Mesodermal cell (in vitro differentiated cells): ENCODE data around the gene ENTHD1. TPM values are rescaled to one million over a fixed set of nuclear protein-coding genes. Genes with fewer than 3 reads are reported as not detected.

Source experiments
- H3K27ac ChIP-seq: 2 replicates; pipeline ENCODE4 v1.7.0; 2013; ENCODE audit warnings: mild to moderate bottlenecking, low read depth, low read length, moderate library complexity; ENCODE audit not compliant: severe bottlenecking
- H3K36me3 ChIP-seq: 2 replicates; pipeline ENCODE4 v1.7.1; 2013; ENCODE audit warnings: mild to moderate bottlenecking, low read length, moderate library complexity; ENCODE audit not compliant: control insufficient read depth, insufficient read depth
- H3K4me1 ChIP-seq: one replicate; pipeline ENCODE4 v1.7.1; 2013; ENCODE audit warnings: mild to moderate bottlenecking, low read length; ENCODE audit not compliant: insufficient read depth, control insufficient read depth, poor library complexity, severe bottlenecking
- H3K4me3 ChIP-seq: 2 replicates; pipeline ENCODE4 v1.7.0; 2013; ENCODE audit warnings: low read length, control low read depth, mild to moderate bottlenecking; ENCODE audit not compliant: insufficient read depth, poor library complexity, severe bottlenecking; ENCODE audit errors: extremely low read depth
- H3K9me3 ChIP-seq: 2 replicates; pipeline ENCODE4 v1.7.1; 2013; ENCODE audit warnings: mild to moderate bottlenecking, low read length, moderate library complexity; ENCODE audit not compliant: control insufficient read depth
- WGBS, 2 experiments: methylation state at CpG; one replicate each; pipeline ENCODE4 v1.1.5; 2013; ENCODE audit warnings: missing lambda C conversion rate in 2 of 2; ENCODE audit not compliant: insufficient coverage in 2 of 2; 5-methylcytosine and 5-hydroxymethylcytosine counted together
- polyA plus RNA-seq, 2 experiments: library from polyadenylated mRNA; stranded (reverse); fragments of 50-300 nt; gene quantifications; one replicate each; pipeline ENCODE4 v1.2.3, GENCODE V29; 2013

ENTHD1 gene
- not detected for polyA plus RNA-seq (2013, experiment 1 of 2)
- not detected for polyA plus RNA-seq (2013, experiment 2 of 2)

GRCh38 chr22:39893526-39893925 lies at the start of gene ENTHD1:
Gene ENTHD1, minus strand, starts transcription at chr22:39893760. Its CDS starts 6,012 bp downstream, at chr22:39887748.
- Histone ChIP-seq H3K4me3 (no peak within 1 kb of the TSS), H3K4me1 (no peaks in the 10 kb centered on the region), H3K36me3 (no peaks in the 10 kb centered on the region), H3K9me3 (no peaks in the 10 kb centered on the region), H3K27ac (no peak within 1 kb of the TSS)
- 90 to 92% methylated on average over 12 to 14 of the region's 20 CpGs for WGBS, 2 experiments

- no peak overlapping the region for H3K4me3 ChIP-seq
- no peaks in the 10 kb centered on the region for H3K9me3 ChIP-seq
- H3K27ac ChIP-seq, result no peak overlapping the region
- 70 to 100% methylated on average over 2 to 4 of the region's 5 CpGs for WGBS, 2 experiments
- H3K36me3 ChIP-seq, result no peaks in the 10 kb centered on the region
- H3K4me1 ChIP-seq, result peaks cover 36% of the 10 kb centered on the region
These were observed 49.8 kb upstream of the ENTHD1 start for GRCh38 chr22:39943337-39943736.

GRCh38 chr22:39942439-39943230 lies 49.1 kb upstream of the ENTHD1 start:
- no peaks in the 10 kb centered on the region for H3K9me3 ChIP-seq
- no peak overlapping the region for H3K4me3 ChIP-seq
- H3K36me3 ChIP-seq, result no peaks in the 10 kb centered on the region
- H3K27ac ChIP-seq, result no peak overlapping the region
- H3K4me1 ChIP-seq, result peaks cover 29% of the 10 kb centered on the region
- 98 to 100% methylated on average over 3 to 7 of the region's 8 CpGs for WGBS, 2 experiments

- 94 to 95% methylated on average over 2 of the region's 2 CpGs for WGBS, 2 experiments
- Histone ChIP-seq H3K9me3 (no peaks in the 10 kb centered on the region), H3K27ac (no peak overlapping the region), H3K36me3 (no peaks in the 10 kb centered on the region), H3K4me3 (no peak overlapping the region), H3K4me1 (peaks cover 19% of the 10 kb centered on the region)
These were observed 48.0 kb upstream of the ENTHD1 start for GRCh38 chr22:39941601-39942000.

- H3K4me1 ChIP-seq, result peaks cover 15% of the 10 kb centered on the region
- no peak overlapping the region for H3K4me3 ChIP-seq
- no peak overlapping the region for H3K27ac ChIP-seq
- H3K9me3 ChIP-seq, result no peaks in the 10 kb centered on the region
- H3K36me3 ChIP-seq, result no peaks in the 10 kb centered on the region
- WGBS, 2 experiments, result 59 to 69% methylated on average over 9 of the region's 9 CpGs
These were observed 47.3 kb upstream of the ENTHD1 start for GRCh38 chr22:39940757-39941305.

GRCh38 chr22:39939830-39940229 lies 46.3 kb upstream of the ENTHD1 start:
- WGBS, 2 experiments, result 78 to 86% methylated on average over 1 of the region's 3 CpGs
- Histone ChIP-seq H3K4me3 (no peak overlapping the region), H3K36me3 (no peaks in the 10 kb centered on the region), H3K9me3 (no peaks in the 10 kb centered on the region), H3K4me1 (peaks cover 8% of the 10 kb centered on the region), H3K27ac (no peak overlapping the region)

GRCh38 chr22:39938509-39939111 lies 45.0 kb upstream of the ENTHD1 start:
- no peak overlapping the region for H3K27ac ChIP-seq
- H3K4me1 ChIP-seq, result peaks cover 7% of the 10 kb centered on the region
- no peak overlapping the region for H3K4me3 ChIP-seq
- no peaks in the 10 kb centered on the region for H3K9me3 ChIP-seq
- WGBS, 2 experiments, result 95% methylated on average over 10 to 11 of the region's 14 CpGs
- no peaks in the 10 kb centered on the region for H3K36me3 ChIP-seq

GRCh38 chr22:39937906-39938305 lies 44.3 kb upstream of the ENTHD1 start:
- H3K4me1 ChIP-seq, result peaks cover 7% of the 10 kb centered on the region
- H3K9me3 ChIP-seq, result no peaks in the 10 kb centered on the region
- no peak overlapping the region for H3K27ac ChIP-seq
- WGBS, 2 experiments, result 100% methylated on average over 1 to 2 of the region's 3 CpGs
- H3K4me3 ChIP-seq, result no peak overlapping the region
- no peaks in the 10 kb centered on the region for H3K36me3 ChIP-seq

- Histone ChIP-seq H3K4me3 (no peak overlapping the region), H3K36me3 (no peaks in the 10 kb centered on the region), H3K4me1 (peaks cover 7% of the 10 kb centered on the region), H3K9me3 (no peaks in the 10 kb centered on the region), H3K27ac (no peak overlapping the region)
- 82 to 88% methylated on average over 5 of the region's 6 CpGs for WGBS, 2 experiments
These were observed 43.1 kb upstream of the ENTHD1 start for GRCh38 chr22:39936523-39937145.

GRCh38 chr22:39935612-39936011 lies 42.1 kb upstream of the ENTHD1 start:
- Histone ChIP-seq H3K36me3 (no peaks in the 10 kb centered on the region), H3K4me1 (no peaks in the 10 kb centered on the region), H3K27ac (no peak overlapping the region), H3K4me3 (no peak overlapping the region), H3K9me3 (no peaks in the 10 kb centered on the region)
- 40 to 91% methylated on average over 1 to 4 of the region's 6 CpGs for WGBS, 2 experiments
